ENCODE measurements around the gene DDX41. TPM values are rescaled to one million over a fixed set of nuclear protein-coding genes. Genes with fewer than 3 reads are reported as not detected.

Gene DDX41
- total and polyA plus RNA-seq, 2 donors (not counting 3 experiments of a cell fraction or from before 2014, with no cell fraction given), result 103 to 118 TPM

- CTCF ChIA-PET, result no interaction called here
- FAIRE-seq, result no peak
- Histone ChIP-seq H3K27ac (ENCODE audit: insufficient read depth, low read depth, low read length) (no peak overlapping the region), H3K9me1 (replicated peaks; ENCODE audit: control insufficient read depth, extremely low read depth, insufficient read depth, low read length) (no peaks in the 10 kb centered on the region), H3K4me3 (replicated peaks in 1 of 3; ENCODE audit: insufficient read depth in 1 of 3, low read depth in 1 of 3, low read length in 3 of 3) (no peak overlapping the region), H3K36me3 (ENCODE audit: control insufficient read depth in 2 of 2, extremely low read depth in 1 of 2, insufficient read depth in 2 of 2, low read length in 2 of 2) (peaks cover 6 to 37% of the 10 kb centered on the region in 2 experiments), H2AFZ (ENCODE audit: low read depth, low read length) (no peak overlapping the region), H3K79me2 (ENCODE audit: control insufficient read depth, insufficient read depth, low read length) (no peaks in the 10 kb centered on the region), H3K27me3 (ENCODE audit: control insufficient read depth in 2 of 2, insufficient read depth in 2 of 2, low read length in 2 of 2) (no peaks in the 10 kb centered on the region), H3K9me3 (replicated peaks; ENCODE audit: control insufficient read depth, insufficient read depth, low read length) (no peaks in the 10 kb centered on the region), H3K9ac (replicated peaks; ENCODE audit: extremely low read depth, insufficient read depth, low read length) (no peak overlapping the region), H3K4me2 (ENCODE audit: insufficient read depth, low read length) (no peak overlapping the region), H3K4me1 (ENCODE audit: control insufficient read depth, extremely low read depth, insufficient read depth, low read length) (no peaks in the 10 kb centered on the region), H4K20me1 (replicated peaks; ENCODE audit: control insufficient read depth, extremely low read depth, insufficient read depth, low read length) (no peaks in the 10 kb centered on the region)
- intact Hi-C loops (cut with micrococcal nuclease) (no loop called here), dilution Hi-C loops (cut with MboI; ENCODE audit: extremely low pct_ligation_motif_present, low sequenced_read_pairs) (no loop called here)
- TF ChIP-seq POLR2AphosphoS5 (IDR thresholded peaks at IDR 0.05; ENCODE audit: insufficient read depth, low read depth, low read length) (peak; percentile 72), POLR2A (IDR thresholded peaks at IDR 0.05; ENCODE audit: low read depth, low read length) (peak; percentile 54)
- TF ChIP-seq, protein P1, sequence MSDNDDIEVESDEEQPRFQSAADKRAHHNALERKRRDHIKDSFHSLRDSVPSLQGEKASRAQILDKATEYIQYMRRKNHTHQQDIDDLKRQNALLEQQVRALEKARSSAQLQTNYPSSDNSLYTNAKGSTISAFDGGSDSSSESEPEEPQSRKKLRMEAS (IDR thresholded peaks at IDR 0.05; ENCODE audit: insufficient read depth, insufficient read length), result no peak
- BruUV-seq (replicated peaks), result no TSS peak
- POLR2A ChIA-PET, result no interaction called here
- no peak for DNase-seq (ENCODE audit: low read depth, low spot score)
These were observed 34.4 kb downstream of the DDX41 start for GRCh38 chr5:177482359-177482795.

- dilution Hi-C loops (cut with MboI; ENCODE audit: extremely low pct_ligation_motif_present, low sequenced_read_pairs), result no loop called here
These were observed 37.0 kb downstream of the DDX41 start for GRCh38 chr5:177479774-177480173.

More at GRCh38 chr5:177479774-177480173, 37.0 kb downstream of the DDX41 start:
- intact Hi-C loops (cut with micrococcal nuclease), result loop anchor here (10.0 kb wide), 1 partner anchor 1035 kb away; the partner anchor contains the start of gene FAF2
- Histone ChIP-seq H3K9me1 (replicated peaks; ENCODE audit: control insufficient read depth, extremely low read depth, insufficient read depth, low read length) (no peaks in the 10 kb centered on the region), H3K9me3 (replicated peaks; ENCODE audit: control insufficient read depth, insufficient read depth, low read length) (no peaks in the 10 kb centered on the region), H3K79me2 (ENCODE audit: control insufficient read depth, insufficient read depth, low read length) (no peaks in the 10 kb centered on the region), H3K4me2 (ENCODE audit: insufficient read depth, low read length) (no peak overlapping the region), H3K9ac (replicated peaks; ENCODE audit: extremely low read depth, insufficient read depth, low read length) (no peak overlapping the region), H3K27me3 (ENCODE audit: control insufficient read depth in 2 of 2, insufficient read depth in 2 of 2, low read length in 2 of 2) (no peaks in the 10 kb centered on the region), H3K4me3 (replicated peaks in 1 of 3; ENCODE audit: insufficient read depth in 1 of 3, low read depth in 1 of 3, low read length in 3 of 3) (no peak overlapping the region), H4K20me1 (replicated peaks; ENCODE audit: control insufficient read depth, extremely low read depth, insufficient read depth, low read length) (no peaks in the 10 kb centered on the region), H3K27ac (ENCODE audit: insufficient read depth, low read depth, low read length) (no peak overlapping the region), H2AFZ (ENCODE audit: low read depth, low read length) (no peak overlapping the region), H3K4me1 (ENCODE audit: control insufficient read depth, extremely low read depth, insufficient read depth, low read length) (no peaks in the 10 kb centered on the region), H3K36me3 (ENCODE audit: control insufficient read depth in 2 of 2, extremely low read depth in 1 of 2, insufficient read depth in 2 of 2, low read length in 2 of 2) (peaks cover 0 to 21% of the 10 kb centered on the region in 2 experiments)
- CTCF ChIA-PET, result interaction anchor here (1.0 to 1.7 kb wide), 5 partner anchors 11 to 25 kb away, joined by 3 to 6 read pairs (median 3); no protein-coding TSS in a partner anchor
- TF ChIP-seq POLR2A (IDR thresholded peaks at IDR 0.05; ENCODE audit: low read depth, low read length) (no peak), POLR2AphosphoS5 (IDR thresholded peaks at IDR 0.05; ENCODE audit: insufficient read depth, low read depth, low read length) (no peak), GATA2 (IDR thresholded peaks at IDR 0.05; ENCODE audit: insufficient read depth, insufficient read length, low read depth, low read length) (no peak), MYC (IDR thresholded peaks at IDR 0.05; ENCODE audit: low read depth, low read length) (no peak), EZH2 (IDR thresholded peaks at IDR 0.05; ENCODE audit: borderline replicate concordance, low read depth, low read length, severe bottlenecking) (no peak), FOS (IDR thresholded peaks at IDR 0.05; ENCODE audit: borderline replicate concordance, insufficient read depth, low read length) (no peak), JUN (IDR thresholded peaks at IDR 0.05; ENCODE audit: borderline replicate concordance, insufficient read depth, insufficient read length, low read depth) (no peak)
- TF ChIP-seq, protein P2, sequence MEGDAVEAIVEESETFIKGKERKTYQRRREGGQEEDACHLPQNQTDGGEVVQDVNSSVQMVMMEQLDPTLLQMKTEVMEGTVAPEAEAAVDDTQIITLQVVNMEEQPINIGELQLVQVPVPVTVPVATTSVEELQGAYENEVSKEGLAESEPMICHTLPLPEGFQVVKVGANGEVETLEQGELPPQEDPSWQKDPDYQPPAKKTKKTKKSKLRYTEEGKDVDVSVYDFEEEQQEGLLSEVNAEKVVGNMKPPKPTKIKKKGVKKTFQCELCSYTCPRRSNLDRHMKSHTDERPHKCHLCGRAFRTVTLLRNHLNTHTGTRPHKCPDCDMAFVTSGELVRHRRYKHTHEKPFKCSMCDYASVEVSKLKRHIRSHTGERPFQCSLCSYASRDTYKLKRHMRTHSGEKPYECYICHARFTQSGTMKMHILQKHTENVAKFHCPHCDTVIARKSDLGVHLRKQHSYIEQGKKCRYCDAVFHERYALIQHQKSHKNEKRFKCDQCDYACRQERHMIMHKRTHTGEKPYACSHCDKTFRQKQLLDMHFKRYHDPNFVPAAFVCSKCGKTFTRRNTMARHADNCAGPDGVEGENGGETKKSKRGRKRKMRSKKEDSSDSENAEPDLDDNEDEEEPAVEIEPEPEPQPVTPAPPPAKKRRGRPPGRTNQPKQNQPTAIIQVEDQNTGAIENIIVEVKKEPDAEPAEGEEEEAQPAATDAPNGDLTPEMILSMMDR (IDR thresholded peaks at IDR 0.05; ENCODE audit: extremely low read depth in 1 of 2, insufficient read depth in 1 of 2, low read depth in 1 of 2, low read length in 2 of 2), result no peak
- TF ChIP-seq, protein P1 (IDR thresholded peaks at IDR 0.05; ENCODE audit: insufficient read depth, insufficient read length), result no peak
- DNase-seq (ENCODE audit: low read depth, low spot score) (no peak), FAIRE-seq (no peak)
- POLR2A ChIA-PET, result interaction anchor here (0.7 to 1.7 kb wide), 4 partner anchors 15 to 21 kb away, joined by 4 to 9 read pairs (median 5); partner anchors contain the start of gene PDLIM7
- BruUV-seq (replicated peaks), result no TSS peak

Data from endothelial cell of umbilical vein (primary cell).